IPS-15b (cell line): Measurements from ENCODE around the gene GORASP2.

Experiments used
- H3K27me3 ChIP-seq: one replicate; pipeline ENCODE4 v1.6.1; 2013; ENCODE audit warnings: low read length; ENCODE audit not compliant: control insufficient read depth, insufficient read depth
- H3K36me3 ChIP-seq: one replicate; pipeline ENCODE4 v1.6.1; 2013; ENCODE audit warnings: low read length; ENCODE audit not compliant: control insufficient read depth, insufficient read depth
- H3K4me1 ChIP-seq: one replicate; pipeline ENCODE4 v1.6.1; 2013; ENCODE audit warnings: mild to moderate bottlenecking, low read length; ENCODE audit not compliant: control insufficient read depth, insufficient read depth
- H3K4me3 ChIP-seq: one replicate; pipeline ENCODE4 v1.5.1; 2013; ENCODE audit warnings: low read depth, low read length
- H3K9ac ChIP-seq: one replicate; pipeline ENCODE4 v1.6.1; 2013; ENCODE audit warnings: low read depth, mild to moderate bottlenecking, low read length
- H3K9me3 ChIP-seq: one replicate; pipeline ENCODE4 v1.6.1; 2013; ENCODE audit warnings: mild to moderate bottlenecking, low read length; ENCODE audit not compliant: control insufficient read depth, insufficient read depth

The GORASP2 gene

DNA sequence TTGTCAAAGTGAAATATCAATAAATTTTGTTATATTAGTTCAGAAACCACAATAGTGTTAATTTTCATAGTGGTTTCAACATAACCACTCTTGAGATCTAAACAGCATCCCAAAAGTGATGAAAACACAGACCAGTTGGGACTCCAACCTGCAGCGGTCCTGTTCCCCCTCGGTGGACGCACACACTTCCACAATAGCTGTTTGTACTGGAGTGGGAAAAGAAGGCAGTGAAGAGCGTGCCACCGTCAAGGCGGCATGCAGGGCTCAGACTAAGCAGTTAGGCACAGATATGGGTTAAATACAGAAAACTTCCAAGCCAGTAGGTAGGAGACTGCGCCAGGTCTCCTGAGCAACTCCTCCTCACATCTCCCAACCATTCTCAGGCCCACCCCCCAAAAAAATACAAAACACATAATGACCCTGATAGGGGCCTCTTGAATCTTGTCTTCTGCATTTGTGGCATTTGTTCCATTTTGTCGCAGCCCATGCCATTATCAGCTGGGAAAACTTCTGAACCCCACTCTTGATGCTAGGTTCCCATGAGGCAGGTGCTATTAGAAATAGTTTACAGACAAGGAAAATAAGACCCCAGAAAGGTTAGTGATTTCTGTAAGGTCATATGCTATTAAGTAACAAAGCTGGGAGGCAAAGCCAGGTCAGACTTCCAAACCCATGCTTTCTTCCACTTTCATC is 57.7 kb downstream of the GORASP2 start:
- Histone ChIP-seq H3K9me3 (no peaks in the 10 kb centered on the region), H3K9ac (no peak overlapping the region), H3K27me3 (no peaks in the 10 kb centered on the region), H3K4me1 (peaks cover 5% of the 10 kb centered on the region), H3K36me3 (no peaks in the 10 kb centered on the region), H3K4me3 (no peak overlapping the region)

DNA sequence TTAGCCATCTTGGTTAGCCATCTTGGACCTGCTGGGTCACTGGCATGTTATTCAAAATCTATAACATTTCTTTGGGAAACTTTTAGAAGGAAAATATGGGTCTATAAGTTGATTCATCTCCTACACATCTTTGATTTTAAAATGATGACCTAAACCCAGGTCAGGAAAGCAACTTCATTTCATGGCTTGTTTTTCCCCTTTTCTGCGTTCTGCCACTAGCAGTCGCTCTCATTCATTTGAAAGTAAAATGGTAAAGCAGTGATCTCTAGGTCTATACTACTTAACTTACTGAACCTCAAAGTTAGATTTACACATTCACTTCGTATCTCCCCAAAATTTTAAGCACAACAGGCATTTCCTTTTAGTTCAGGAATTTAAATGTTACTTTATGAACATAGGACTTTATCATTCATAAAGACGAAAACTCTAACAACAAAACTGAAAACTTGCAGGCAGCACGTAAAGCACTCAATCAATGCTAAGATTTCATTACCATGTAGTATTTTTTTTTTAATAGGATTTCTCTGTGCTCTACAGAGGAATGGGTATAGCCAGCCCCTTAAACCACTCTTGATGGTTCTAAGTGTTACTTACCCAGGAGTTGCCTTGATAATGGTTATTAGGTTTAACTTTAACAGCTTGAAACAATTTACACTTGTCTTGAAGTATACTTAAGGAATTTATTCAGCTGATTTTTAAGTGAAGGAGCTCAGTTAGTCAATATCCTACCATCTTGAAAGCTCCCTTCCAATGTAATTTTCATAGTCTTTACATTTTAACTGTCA is 62.5 kb downstream of the GORASP2 start:
- H3K4me3 ChIP-seq = no peak overlapping the region
- H3K27me3 ChIP-seq = no peaks in the 10 kb centered on the region
- H3K36me3 ChIP-seq = no peaks in the 10 kb centered on the region
- no peaks in the 10 kb centered on the region for H3K9me3 ChIP-seq
- no peak overlapping the region for H3K9ac ChIP-seq
- no peaks in the 10 kb centered on the region for H3K4me1 ChIP-seq

DNA sequence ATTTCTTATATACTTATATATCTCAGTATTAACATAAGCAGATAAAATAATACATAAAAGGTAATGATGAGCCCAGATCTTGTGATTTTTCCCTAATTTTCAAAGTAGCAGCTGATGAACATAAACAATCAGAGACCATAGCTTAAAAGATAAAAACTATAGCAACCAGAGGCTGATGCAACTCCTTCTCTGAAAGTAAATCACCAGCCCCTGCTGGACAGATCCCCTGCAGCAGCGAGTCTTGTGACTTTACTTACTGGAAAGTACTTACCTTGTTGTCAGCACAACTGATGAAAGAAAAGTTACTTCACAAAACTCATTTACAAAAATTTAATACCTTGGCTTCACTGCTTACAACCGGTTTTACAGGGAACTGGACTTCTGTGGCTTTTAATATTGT is 67.3 kb downstream of the GORASP2 start:
- no peaks in the 10 kb centered on the region for H3K9me3 ChIP-seq
- H3K4me1 ChIP-seq = no peaks in the 10 kb centered on the region
- H3K36me3 ChIP-seq = peaks cover 4% of the 10 kb centered on the region
- no peak overlapping the region for H3K4me3 ChIP-seq
- no peaks in the 10 kb centered on the region for H3K27me3 ChIP-seq
- no peak overlapping the region for H3K9ac ChIP-seq

DNA sequence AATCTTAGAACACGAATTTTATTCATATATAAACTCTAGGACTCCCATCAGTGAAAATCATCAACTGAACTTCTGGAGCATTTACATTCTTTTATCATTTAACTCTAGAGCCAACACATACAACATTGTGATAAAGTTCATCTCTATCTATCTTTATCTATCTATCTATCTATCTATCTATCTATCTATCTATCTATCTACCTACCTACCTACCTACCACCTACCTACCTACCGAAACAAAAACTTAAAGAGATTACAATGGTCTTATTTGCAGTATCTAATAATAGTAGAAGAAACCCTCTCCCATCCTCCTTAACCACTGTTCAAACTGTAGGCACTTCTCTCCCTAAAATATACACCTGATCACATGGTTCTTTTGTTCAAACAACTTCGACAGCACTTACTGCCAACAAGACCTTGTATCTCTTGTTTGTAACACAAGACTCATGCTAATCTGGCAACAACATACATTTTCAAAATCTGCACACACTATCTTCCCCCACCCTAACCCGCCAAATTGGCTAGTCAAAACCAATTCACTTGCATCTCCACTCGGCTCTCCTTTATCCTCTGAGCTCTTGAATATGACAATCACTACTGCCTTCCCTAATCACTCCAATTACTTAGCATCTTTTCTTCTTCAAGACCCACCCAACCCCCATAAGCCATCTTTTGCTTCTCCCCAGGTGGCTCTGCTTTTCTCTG is 69.0 kb downstream of the GORASP2 start:
- Histone ChIP-seq H3K4me3 (no peak overlapping the region), H3K27me3 (no peaks in the 10 kb centered on the region), H3K9ac (no peak overlapping the region), H3K9me3 (no peaks in the 10 kb centered on the region), H3K4me1 (no peaks in the 10 kb centered on the region), H3K36me3 (peaks cover 9% of the 10 kb centered on the region)

DNA sequence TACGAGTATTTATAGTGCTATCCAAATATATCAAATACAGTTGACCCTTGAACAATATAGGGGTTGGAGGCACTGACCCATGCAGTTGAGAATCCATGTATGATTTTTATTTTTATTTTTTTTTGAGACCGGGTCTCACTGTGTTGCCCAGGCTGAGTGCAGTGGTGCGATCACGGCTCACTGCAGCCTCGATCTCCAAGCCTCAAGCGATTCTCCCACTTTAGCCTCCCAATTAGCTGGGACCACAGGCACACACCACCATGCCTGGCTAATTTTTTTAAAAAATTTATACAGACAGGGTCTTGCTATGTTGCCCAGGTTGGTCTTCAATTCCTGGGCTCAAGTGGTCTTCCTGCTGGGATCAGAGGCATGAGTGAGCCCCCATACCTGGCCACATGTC is 70.6 kb downstream of the GORASP2 start:
- peaks cover 9% of the 10 kb centered on the region for H3K36me3 ChIP-seq
- no peaks in the 10 kb centered on the region for H3K9me3 ChIP-seq
- H3K4me3 ChIP-seq = no peak overlapping the region
- H3K4me1 ChIP-seq = no peaks in the 10 kb centered on the region
- no peak overlapping the region for H3K9ac ChIP-seq
- H3K27me3 ChIP-seq = no peaks in the 10 kb centered on the region

DNA sequence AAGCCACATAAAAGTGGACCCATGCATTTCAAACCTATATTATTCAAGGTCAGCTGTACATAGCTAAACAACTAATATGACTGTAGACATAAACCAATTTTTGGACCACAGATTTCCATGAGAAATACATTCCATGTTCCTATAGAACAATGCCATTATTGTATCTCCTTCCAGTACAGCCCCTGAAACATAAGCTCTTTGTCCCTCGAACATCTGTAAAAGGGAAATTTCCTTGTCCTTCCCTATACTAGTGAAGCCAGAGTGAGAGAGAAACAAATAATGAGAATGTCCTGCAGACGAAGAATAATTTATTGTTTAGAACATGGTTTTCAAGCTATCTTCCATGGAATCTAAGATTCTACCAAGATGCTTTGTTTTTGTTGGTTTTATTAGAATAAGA is 75.3 kb downstream of the GORASP2 start:
- H3K4me1 ChIP-seq = no peaks in the 10 kb centered on the region
- H3K9me3 ChIP-seq = no peaks in the 10 kb centered on the region
- no peak overlapping the region for H3K9ac ChIP-seq
- H3K27me3 ChIP-seq = no peaks in the 10 kb centered on the region
- no peak overlapping the region for H3K4me3 ChIP-seq
- H3K36me3 ChIP-seq = peaks cover 8% of the 10 kb centered on the region

DNA sequence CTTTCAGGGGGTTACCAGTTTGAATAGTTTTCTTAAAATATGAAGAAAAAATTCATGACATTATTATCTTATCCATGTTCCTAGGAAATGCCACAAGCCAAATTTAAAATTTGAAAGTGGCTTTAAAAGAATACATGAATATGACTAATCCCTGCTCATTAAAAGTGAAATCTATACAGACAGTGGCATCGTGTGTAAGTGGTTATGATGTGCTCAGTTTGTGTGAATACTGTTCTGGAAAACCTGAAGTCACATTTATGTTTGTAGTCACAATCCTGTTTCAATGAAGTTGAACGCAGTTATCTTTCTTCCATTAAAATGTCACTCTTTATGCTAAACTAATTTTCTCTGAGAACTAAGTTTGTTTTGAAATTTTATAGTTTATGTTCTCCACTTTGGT is 75.8 kb downstream of the GORASP2 start:
- Histone ChIP-seq H3K9ac (no peak overlapping the region), H3K27me3 (no peaks in the 10 kb centered on the region), H3K4me3 (no peak overlapping the region), H3K9me3 (no peaks in the 10 kb centered on the region), H3K4me1 (no peaks in the 10 kb centered on the region), H3K36me3 (peaks cover 8% of the 10 kb centered on the region)

DNA sequence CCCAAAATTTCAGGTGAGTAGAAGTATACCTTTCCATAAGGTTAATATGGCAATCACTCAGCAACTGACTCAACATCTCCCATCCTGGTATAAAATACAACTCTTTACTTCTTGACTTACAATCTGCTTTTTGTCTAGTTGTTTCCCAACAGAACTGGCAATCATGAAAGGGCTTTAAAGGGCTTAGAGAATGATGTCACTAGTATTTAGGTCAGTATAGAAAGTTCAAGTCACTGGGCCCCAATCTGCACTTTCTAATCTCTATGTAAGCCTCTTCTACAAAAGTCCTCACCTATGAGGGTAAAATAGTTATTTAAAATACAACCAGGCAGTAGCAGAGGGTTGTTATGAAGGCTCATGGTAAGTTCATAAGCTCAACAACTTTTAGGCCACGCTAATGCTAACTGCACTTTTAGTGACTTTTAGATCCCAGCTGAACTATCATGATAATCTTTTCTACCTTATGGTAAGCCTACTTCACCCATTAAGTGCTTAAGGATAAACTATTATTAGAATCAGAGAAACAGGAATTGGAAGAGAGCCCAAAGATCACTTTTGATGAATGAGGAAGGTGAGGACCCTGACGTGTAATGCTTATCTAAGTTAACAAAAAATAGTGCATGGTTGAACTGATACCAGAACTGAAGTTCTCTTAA is 79.6 kb downstream of the GORASP2 start:
- H3K9ac ChIP-seq = no peak overlapping the region
- no peak overlapping the region for H3K4me3 ChIP-seq
- no peaks in the 10 kb centered on the region for H3K4me1 ChIP-seq
- peaks cover 6% of the 10 kb centered on the region for H3K36me3 ChIP-seq
- no peaks in the 10 kb centered on the region for H3K9me3 ChIP-seq
- no peaks in the 10 kb centered on the region for H3K27me3 ChIP-seq

DNA sequence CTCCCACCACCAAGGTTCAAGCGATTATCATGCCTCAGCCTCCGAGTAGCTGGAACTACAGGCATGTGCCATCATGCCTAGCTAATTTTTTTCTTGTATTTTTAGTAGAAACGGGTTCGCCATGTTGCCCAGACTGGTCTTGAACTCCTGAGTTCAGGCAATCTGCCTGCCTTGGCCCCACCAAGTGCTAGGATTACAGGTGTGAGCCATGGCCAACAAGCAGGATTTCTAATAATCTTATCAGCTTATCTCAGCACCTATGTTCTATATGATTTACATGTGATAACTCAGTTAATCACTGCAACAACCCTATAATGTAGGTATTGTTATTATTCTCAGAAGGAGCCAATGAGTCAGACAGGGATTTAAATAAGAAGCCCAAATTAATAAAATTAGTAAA is 80.3 kb downstream of the GORASP2 start:
- H3K36me3 ChIP-seq = peaks cover 8% of the 10 kb centered on the region
- no peaks in the 10 kb centered on the region for H3K4me1 ChIP-seq
- H3K9me3 ChIP-seq = no peaks in the 10 kb centered on the region
- H3K4me3 ChIP-seq = no peak overlapping the region
- no peaks in the 10 kb centered on the region for H3K27me3 ChIP-seq
- H3K9ac ChIP-seq = no peak overlapping the region

DNA sequence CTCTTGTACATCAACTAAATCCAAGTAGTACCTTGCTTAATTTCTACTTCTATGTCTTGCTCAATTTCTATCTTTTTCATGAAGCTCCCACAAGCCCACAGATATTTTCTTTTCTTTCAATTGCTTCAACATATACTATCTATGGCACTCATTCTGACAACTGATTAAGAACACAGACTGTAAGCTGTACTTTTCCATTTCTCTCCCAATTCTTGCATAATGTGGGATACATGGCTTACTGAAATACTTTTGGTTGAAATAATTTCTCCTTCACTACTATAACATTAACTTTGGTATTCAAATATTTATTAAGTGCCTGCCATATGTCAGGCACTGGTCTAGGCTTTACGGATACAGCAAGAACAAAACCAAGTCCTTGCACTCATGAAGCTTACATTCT is 84.8 kb downstream of the GORASP2 start:
- Histone ChIP-seq H3K27me3 (no peaks in the 10 kb centered on the region), H3K4me3 (no peak overlapping the region), H3K9me3 (no peaks in the 10 kb centered on the region), H3K9ac (no peak overlapping the region), H3K4me1 (no peaks in the 10 kb centered on the region), H3K36me3 (peaks cover 7% of the 10 kb centered on the region)

DNA sequence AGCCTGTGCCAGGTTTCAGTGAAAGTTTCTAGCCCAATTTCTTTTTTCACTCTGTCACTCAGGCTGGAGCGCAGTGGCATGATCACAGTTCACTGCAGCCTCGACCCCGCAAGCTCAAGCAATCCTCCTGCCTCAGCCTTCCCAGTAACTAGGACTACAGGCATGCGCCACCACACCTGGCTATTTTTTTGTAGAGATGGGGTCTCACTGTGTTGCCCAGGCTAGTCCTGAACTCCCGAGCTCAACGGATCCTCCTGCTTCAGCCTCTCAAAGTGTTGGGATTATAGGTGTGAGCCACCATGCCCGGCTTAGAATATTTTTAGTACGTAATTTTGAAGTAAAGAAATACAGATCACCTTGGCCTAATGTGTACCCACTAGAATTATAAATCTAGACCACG is 87.1 kb downstream of the GORASP2 start:
- Histone ChIP-seq H3K4me3 (no peak overlapping the region), H3K9me3 (no peaks in the 10 kb centered on the region), H3K36me3 (peaks cover 4% of the 10 kb centered on the region), H3K27me3 (no peaks in the 10 kb centered on the region), H3K4me1 (no peaks in the 10 kb centered on the region), H3K9ac (no peak overlapping the region)
